Measurements from ENCODE around the gene ARR3.
"Not testable (repeated sequence)": the region's sequence is repeated elsewhere in the genome, so short reads cannot be mapped to it uniquely, and the experiment has no call there.

The ARR3 gene

DNA sequence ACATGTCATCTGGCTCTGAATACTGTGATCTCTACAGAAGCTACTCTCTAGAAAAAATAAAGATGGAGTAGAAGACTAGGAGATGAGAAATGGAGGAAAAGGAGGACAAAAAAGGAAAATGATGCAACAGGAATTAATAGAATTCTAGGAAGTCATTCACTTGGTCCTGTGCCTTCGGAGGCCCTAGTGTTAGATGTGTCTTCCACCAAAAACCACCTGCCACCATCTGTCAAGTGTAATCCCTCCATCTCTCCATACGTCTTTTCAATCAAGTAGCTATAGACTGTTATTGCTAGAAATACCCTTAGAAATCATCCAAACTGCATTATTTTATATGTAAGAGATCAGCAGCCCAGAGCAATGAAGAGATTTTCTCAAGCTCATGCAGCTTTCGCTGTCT lies 10.9 kb downstream of the ARR3 start:
- H3K4me3 ChIP-seq (ENCODE audit: low read depth, low read length) = no peak overlapping the region

DNA sequence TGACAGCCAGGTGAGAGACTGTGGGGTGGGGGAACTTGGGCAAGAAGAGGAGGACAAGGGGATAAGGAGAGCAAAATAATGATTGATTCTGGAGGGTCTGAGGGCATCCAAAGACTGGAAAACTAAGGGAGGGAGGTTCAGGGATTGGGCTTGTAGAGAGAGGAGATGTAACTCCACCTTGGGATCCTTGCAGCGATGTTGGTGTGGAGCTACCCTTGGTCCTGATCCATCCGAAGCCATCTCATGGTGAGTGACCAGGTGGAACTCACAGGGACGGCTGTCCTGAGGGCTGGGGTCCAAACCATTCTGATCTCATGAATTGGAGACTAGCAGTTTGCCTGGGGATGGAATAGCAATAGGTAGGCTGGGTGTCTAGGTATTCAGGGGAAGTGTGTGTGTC lies 12.4 kb downstream of the ARR3 start:
- no peak overlapping the region for H3K4me3 ChIP-seq (ENCODE audit: low read depth, low read length)

DNA sequence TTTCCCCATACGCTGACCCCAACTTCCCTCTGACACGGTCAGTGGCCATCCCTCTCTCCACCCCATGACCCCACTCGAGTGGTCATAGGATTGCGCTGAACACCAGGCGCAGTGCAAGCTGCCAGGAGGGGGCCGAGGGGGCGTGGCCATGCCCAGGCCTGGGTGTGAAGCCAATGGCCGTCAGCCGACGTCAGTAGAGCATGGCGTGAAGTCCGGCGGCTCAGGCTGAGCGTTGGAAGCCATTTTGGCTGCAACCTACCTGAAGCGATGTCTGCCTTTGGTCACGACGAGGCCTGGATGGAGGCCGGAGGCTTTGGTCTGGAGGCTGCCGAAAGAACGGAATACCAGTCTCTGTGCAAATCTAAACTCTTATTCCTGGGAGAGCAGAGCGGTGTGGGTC lies 13.8 kb downstream of the ARR3 start, which contains the start of gene RAB41:
Gene RAB41 (plus strand): TSS at position 222 of the 400 bp plus-strand sequence. CDS start 46 bp downstream, at position 268.
- no peak within 1 kb of the TSS for H3K4me3 ChIP-seq (ENCODE audit: low read depth, low read length)

DNA sequence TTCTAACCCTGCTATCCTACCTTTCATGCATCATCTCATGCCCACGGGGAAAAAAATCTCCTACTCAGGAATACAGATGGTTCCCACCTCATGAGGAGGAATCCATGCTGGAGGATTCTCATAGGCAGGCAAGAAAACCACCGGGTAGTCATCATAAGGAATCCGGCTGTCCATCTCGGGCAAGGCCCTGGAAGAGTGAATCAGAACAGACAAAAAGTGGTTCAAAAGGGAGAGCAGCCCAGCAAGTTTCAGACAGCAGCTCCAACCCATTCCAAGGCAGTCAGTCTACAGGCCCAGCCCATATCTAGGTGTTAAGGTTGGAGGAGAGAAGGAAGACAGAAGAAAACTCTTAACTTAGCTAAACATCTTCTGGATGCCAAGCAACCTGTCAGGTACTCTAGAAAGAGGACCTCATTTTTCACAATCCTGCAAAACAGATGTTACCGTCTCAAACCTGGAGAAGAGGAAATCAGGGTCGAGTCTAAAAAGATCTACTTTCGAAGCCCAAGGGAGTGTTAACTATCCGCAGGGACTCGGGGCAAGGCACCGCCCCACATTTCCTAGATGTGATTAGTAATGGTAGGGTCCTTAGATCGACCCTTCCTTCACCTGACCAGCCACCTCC lies 21.1 kb downstream of the ARR3 start:
- peak overlapping the region; percentile 75 for H3K4me3 ChIP-seq (ENCODE audit: low read depth, low read length)

DNA sequence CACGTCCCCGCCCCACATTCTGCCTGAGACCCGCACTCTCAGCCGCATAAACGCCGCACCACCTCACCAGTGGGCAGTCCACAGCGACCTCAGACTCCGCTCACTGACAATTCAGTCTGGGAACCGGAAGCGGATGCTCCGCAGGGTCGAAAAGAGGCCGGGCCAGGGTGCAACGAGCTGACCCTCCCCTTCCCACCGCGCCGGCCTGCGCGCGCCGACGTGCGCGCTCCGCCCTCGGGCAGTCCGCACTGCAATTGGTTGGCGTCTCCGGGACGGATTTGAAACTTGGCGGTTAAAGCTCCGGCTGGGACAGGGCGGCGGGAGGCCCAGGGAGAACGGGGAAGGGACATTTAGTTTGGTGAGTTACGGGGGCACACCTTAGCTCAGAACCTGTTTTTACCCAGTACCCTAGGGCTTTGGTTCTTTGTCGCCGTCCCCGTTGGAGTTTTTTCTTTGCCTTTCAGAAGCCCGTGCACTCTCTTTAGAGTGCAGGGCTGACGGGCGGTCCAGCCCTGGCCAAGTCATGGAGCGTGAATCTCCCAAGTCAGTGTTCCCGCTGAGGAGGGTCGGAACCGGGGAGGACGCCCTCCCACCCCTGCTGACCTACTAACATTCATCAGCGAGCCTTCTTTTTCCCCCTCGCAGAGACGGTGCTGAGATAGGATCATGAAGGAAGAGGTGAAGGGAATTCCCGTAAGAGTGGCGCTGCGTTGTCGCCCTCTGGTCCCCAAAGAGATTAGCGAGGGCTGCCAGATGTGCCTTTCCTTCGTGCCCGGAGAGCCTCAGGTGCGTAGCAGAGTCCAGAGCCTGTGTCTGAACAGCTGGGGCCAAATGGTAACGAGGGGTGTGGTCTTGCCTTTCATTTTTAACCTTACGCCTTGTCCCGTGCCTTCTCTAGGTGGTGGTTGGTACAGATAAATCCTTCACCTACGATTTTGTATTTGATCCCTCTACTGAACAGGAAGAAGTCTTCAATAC lies 21.9 kb downstream of the ARR3 start, which contains the start of the genes KIF4A and PDZD11:
Gene KIF4A (plus strand): TSS at position 312 of the 978 bp plus-strand sequence. CDS start 355 bp downstream, at position 667.
Gene PDZD11 (minus strand): TSS at position 135 of the 978 bp plus-strand sequence. CDS start 586 bp downstream, outside the sequence.
- peak within 1 kb of the TSS; percentile 75 for H3K4me3 ChIP-seq (ENCODE audit: low read depth, low read length)

DNA sequence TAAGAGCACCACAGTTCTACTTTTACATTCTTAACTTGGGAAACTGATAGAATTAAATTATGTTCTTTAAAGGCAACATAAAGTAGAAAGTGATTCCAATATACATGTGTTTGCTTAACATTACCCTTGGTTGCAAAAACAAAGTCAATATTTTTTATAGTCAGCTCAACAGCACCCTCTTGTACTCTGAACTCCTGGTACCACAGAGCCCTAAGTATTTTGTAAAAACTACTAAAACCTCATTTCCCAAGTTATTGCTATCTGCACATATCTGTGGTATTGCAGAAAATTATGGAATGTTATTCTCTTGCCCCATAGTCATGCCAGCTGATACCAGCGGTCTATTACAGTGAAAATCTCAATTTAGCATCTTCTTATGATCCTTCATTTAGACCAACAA lies 24.7 kb downstream of the ARR3 start:
- no peak overlapping the region for H3K4me3 ChIP-seq (ENCODE audit: low read depth, low read length)

DNA sequence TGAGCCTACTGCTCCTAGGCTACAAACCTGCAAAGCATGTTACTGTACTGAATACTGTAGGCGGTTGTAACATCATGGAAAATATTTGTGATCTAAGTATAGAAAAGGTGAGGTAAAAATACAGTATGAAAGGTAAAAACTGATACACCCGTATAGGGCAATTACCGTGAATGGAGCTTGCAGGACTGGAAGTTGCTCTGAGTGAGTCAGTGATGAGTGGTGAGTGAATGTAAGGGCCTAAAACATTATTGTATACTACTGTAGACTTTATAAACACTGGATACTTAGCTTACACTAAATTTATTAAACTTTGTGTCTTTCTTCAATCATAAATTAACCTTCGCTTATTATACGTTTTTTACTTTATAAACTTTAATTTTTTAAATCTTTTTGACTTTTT lies 25.5 kb downstream of the ARR3 start:
- no peak overlapping the region for H3K4me3 ChIP-seq (ENCODE audit: low read depth, low read length)

DNA sequence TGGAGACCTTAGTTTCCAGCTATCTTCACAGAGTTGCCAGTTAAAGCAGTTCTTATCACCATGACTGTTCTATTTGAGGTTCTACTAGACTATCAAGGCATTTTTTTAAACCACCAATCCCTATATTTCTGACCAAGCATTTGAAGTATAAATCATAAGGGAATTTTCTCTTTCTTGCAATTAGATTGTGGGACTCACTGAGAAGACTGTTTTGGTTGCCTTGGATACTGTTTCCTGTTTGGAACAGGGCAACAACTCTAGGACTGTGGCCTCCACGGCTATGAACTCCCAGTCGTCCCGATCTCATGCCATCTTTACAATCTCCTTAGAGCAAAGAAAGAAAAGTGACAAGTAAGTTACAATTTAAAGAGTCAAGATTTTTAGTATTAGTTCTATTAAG lies 33.6 kb downstream of the ARR3 start:
- no peak overlapping the region for H3K4me3 ChIP-seq (ENCODE audit: low read depth, low read length)

DNA sequence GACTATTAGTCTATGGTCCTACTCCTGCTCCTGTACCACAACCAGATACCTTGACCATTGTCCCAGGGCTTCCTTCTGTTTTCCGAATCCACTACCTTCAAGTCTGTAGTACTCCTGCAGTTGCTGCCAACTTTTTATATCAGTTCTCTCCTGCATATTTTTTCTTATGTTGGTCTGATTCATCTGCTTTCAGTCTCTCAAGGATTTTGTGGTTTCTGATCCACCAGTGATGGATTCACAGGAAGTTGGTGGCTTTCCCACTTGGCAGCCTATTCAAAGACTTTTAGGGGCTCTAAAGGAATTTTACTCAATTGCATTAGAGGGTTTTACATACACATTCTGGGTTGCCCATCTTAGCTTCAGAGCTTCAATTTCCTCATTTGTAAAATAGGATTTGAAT lies 45.4 kb downstream of the ARR3 start:
- H3K4me3 ChIP-seq (ENCODE audit: low read depth, low read length) = no peak overlapping the region

DNA sequence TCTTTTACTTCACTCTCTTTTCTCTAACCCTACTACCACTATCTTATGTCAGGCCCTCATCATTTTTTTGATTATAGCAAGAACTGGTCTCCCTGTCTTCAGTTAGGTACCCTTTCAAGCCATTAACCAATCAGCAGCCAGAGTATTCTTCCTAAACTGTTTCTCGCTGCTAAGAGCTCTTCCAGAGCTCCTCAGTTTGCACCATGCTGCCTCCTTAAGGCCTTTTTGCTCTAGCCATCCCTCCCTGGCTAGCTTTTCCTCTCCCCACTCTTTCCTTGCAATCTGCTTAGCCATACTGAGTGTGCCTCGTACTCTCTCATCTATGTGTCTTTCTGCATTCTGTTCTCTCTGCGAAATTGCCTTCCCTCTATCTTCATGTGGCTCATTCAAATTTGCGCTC lies 54.6 kb downstream of the ARR3 start:
- H3K4me3 ChIP-seq (ENCODE audit: low read depth, low read length) = no peak overlapping the region

DNA sequence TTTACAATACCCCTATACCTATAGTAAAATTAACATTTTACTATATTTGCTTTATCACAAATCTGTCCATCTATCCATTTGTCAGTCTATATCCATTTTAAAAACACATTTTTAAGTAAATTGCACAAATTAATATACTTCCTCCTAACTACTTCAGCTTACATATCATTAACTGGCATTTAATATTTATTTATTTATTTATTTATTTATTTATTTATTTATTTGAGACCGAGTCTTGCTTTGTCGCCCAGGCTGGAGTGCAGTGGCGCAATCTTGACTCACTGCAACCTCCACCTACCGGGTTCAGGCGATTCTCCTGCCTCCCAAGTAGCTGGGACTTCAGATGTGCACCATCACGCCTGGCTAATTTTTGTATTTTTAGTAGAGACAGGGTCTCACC lies 55.5 kb downstream of the ARR3 start:
- not testable (repeated sequence) for H3K4me3 ChIP-seq (ENCODE audit: low read depth, low read length)

DNA sequence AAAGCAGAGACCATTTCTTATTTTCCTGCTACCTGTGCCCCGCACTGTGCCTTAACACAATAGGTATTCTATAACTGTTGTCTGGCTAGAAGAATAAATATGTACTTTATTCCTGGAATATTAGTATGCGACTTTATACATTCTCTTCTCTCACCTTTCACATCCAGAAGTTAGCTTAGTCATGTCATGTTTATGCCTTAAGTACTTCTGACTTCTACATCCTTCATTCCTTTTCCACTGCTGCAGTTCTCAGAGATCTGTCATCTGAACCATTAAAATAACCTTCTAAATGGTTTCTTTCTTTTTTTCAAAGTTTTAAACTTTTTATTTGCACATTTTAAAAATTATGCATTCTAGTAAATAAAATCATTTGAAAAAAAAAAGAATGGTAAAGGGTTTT lies 56.2 kb downstream of the ARR3 start:
- no peak overlapping the region for H3K4me3 ChIP-seq (ENCODE audit: low read depth, low read length)

DNA sequence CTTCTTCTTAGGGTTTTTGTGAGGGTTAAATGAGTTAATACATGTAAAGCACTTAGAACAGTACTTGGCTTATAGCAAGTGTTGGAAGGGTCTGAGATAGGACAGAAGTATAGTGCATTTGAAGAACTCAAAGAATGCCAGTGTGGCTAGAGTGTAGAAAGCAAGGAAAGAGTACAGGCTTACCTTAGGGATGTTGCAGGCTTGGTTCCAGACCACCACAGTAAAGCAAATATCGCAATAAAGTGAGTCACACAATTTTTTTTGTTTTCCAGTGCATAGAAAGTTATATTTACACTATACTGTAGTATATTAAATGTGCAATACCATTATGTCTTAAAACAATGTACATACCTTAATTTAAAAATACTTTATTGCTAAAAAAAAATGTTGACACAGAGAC lies 63.0 kb downstream of the ARR3 start:
- no peak overlapping the region for H3K4me3 ChIP-seq (ENCODE audit: low read depth, low read length)

Measured in iPS-11a (cell line).